GM18526 (cell line): Measurements from ENCODE around the gene CACNA2D1.

Experiments used
- POLR2A ChIP-seq: IDR thresholded peaks from 3 replicates; pipeline ENCODE4 v1.6.1; 2011; ENCODE audit not compliant: insufficient read length; ENCODE audit errors: extremely low read depth

The CACNA2D1 gene

DNA sequence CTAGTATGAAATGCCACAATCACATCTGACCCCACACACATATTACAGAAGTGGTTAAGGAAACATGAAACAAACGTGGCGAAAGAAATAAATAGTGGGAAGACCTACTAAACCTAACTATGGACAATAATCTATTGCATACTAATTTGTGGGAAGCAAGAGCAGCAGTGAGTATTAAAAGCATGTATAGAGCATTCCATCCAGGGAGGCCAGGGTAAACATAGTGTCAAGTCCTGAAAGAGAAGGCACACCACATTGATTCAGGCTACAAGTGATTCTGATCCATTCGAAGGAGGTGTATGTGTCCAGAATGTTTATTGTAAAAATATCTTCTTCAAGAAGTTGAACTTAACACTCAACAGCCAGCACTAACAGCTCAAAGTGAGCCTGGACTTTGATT, 29.2 kb downstream of the CACNA2D1 start:
- TF ChIP-seq POLR2A: no peak

DNA sequence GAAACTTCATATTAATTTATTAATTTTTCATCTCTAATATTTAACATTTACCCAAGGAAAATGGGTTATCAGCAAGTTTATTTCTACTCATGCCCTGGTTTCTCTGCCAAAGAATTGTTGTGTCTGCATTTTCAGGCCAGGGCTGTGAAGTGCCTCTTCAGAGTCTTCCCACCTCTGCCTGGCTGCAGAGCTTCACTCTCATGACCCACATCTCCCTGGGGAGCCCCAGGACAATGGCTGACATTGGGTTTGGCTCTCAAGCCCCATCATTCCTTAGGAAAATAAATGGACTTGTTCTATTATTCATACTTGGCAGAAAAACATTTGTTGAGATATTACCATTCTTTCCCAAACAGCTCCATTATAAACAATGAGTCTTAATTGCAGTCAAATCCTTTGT, 30.3 kb downstream of the CACNA2D1 start:
- TF ChIP-seq POLR2A: no peak

DNA sequence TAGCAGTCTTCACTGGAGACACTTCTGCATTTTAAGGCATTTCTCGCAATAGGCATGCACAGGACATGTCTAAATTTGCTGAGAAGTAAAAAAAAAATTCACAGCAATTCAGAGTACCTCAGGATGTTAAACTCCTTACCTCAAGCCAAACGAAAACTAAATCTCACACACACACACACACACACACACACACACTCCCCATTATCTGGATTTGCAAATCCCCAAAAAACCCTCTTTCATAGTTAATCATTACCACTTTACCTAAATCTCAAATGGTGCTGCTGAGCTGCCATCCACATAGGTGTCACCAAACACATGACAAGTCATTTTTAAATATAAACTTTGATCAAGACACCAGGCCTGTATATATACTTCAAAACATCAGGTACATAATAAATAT, 31.8 kb downstream of the CACNA2D1 start:
- no peak for TF ChIP-seq POLR2A

DNA sequence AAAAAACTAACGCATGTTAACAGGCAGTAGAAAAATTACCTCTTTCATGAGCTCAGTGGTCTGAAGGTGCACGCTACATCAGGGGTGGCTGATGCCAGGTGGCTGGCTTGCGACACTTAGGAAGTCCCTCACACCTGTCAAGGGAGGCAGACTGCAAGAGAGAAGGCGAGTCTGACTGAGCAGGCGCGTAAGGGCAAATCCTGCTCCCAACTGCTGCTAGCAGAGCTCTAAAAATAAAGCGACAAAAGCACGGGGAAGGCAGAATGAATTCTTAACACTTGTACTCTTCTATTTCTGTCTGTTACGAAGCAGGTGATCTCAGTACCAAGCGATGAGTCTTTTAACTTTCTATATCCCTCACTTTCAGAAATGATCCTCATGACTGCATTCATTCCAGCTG, 33.1 kb downstream of the CACNA2D1 start:
- no peak for TF ChIP-seq POLR2A

DNA sequence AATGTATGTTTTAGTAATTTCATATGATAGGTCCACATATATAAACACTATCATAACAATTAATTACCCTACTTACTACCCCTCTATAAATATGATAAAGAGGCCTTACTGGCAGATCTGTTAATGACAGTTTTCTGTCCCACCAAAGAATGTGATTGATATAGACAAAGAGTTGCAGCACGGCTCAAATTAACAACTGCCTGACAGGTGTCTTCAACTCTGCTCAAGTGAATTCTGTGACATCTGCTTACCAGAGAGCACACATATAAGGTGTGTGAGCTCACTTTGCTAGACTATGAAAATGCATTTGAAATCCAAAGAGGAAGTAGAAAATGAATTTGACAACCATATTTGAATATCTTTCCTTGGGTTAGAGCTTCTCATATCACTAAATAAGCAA, 36.6 kb downstream of the CACNA2D1 start:
- no peak for TF ChIP-seq POLR2A

DNA sequence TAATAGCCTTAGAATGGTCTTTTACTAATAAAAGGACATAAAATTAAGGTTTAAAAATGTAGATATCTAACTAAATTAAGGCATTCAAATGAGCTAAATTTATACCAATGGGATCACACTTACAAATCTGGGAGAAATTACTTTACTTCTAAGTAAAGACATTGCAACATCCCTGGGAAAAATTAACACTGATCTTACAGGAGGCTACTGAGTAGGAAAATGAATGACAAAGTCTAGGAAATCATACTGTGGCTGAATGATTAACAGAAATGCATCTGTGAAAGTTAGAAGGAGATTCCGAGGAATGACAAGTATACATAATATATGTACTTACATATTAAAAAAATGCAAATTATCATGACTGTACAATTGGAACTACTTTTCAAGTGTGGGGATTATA, 38.3 kb downstream of the CACNA2D1 start:
- TF ChIP-seq POLR2A: no peak

DNA sequence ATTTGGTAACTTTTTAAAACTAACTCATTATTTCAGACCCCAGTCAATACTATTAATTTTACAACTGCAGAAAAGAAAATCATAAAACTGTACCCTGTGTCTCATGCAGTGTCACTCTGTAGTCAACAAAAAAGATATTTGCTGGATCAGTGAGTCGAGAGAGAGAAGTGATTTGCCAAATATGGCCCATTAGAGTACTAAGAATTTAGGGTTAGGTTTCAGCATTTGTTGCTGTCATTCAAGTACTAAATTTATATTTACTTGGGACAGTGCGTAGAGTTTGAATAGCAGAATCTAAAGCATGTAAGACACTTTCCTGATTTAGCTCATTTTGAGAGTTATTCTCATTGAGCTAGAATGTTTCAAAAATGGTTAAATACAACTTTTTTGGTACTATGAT, 38.9 kb downstream of the CACNA2D1 start:
- TF ChIP-seq POLR2A: no peak

DNA sequence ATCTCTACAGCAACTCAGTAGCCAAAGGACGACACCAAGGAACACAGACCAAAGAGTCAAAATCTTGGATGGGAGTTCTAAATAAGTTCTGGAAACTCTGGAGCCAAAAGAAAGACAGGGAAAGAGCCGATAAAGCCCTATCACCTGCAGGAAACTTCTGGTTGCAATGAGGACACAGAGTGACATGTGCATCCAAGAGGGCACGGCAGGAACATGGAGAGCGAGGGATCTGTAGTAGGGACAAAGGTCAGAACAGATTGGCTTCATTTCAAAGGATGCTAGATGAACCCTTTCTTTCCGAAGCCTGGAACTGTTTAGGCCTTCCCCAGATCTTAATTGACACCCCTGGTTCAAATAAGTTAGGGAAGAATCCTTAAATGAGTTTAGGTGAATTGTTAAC, 39.5 kb downstream of the CACNA2D1 start:
- TF ChIP-seq POLR2A: no peak

DNA sequence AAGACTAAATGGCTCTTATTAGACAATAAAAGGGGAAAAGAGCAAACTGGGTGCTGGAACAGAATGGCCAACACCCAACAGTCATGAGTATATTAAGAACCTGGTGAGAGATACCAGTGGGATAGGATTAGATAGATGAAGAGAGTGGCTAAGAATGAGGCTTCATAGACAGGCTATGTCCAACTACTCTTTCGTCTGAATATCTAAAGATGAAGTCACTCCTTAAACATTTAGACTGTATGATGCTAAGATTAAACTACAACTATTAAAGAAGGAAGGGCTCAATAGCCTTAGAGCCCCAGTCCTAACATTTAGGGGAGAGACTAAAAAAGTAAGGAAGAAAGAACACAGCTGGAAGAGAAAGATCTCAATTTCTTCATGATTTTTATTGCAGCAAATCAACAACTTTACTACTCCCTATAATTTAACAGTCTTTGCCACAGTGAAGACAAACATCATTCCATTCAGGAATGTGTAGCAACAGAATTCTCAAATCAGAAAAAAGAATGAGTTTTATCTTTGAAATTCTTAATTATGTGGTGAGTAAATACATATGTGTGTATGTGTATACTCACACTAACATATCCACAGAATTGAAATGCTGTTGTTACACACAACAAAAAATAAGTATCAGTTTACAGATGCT, 45.6 kb downstream of the CACNA2D1 start:
- TF ChIP-seq POLR2A: no peak

DNA sequence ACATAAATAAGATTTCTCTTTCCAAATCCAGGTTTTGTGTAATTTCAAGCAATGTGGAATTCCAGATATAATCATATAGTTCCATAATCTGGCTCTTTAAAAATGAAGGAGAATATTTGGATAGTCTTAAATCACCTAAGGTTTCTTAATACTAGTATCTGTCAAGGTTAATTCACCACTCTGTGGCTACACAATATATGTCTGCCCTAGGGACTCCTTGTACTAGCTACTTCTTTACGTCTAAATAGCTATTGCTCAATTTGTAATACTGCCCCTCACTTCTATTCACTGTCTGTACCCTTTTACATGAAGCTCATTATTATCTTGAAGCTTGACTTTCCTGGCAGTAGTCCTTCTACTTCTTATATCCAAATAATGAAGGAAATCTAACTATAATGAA, 47.2 kb downstream of the CACNA2D1 start:
- TF ChIP-seq POLR2A: no peak

DNA sequence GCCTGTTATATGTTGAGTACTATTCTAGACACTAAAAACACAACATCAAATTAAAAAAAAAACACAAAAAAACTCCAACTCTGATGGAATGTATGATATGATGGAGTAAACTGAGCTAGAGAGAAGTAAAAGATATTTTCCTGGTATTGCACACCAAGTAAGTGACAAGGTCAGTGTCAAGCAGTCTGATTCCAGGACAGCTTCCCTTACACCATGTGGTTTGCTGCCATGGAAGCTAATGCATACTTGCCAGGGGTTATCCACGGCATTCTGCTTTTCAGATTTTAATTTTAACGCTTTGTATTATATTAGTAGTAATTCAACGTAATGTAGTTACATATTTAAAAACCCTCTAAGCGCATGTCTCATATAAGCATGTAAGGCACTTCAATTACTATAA, 48.4 kb downstream of the CACNA2D1 start:
- TF ChIP-seq POLR2A: no peak

DNA sequence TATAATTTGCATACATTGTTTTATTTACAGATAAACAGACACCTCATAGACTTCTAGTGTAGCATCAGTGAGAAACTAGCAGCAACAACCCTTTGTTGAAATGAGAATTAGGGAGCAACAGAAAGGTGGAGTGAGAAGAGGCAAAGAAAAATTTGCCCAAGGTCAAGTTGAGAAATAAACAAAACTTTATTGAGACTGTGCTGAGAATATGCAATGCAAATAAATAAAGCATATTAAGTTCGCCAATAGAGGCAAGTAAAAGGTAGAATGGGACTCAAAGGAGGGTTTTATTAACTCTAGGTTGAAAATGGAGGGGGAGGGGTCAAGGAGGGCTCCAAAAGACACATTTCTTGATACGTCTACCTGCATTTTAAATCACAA, 49.7 kb downstream of the CACNA2D1 start:
- no peak for TF ChIP-seq POLR2A

DNA sequence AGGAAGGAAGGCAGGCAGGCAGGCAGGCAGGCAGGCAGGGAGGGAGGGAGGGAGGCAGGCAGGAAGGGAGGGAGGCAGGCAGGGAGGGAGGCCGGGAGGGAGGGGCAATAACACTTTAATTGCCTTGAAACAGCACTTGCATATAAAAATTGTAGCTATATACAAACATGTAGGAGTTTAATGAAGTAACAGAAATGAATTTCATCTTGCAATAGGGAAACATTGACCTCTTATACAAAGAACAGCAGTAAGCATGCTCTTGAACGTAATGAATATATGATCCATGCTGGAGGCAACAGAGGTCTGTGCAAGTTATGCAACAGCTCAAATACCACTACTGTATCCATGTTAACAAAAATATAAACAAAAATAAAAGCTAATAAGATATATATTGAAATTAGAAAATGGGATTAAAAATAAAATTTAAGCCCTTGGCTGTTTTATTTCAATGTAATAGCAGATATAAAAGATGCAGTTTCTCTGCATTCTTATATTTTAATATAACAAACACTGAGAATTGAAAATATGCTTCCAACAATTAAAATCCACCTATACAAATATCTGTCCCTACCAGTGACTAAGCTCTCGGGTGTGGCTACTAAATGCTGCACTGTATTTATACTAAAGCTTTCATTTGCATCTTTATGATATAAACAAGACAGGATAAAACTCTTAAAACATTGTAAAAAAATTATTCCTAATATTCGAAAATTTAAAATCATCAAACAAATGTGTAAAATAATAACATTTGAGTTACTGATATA, 50.3 kb downstream of the CACNA2D1 start:
- TF ChIP-seq POLR2A: no peak

DNA sequence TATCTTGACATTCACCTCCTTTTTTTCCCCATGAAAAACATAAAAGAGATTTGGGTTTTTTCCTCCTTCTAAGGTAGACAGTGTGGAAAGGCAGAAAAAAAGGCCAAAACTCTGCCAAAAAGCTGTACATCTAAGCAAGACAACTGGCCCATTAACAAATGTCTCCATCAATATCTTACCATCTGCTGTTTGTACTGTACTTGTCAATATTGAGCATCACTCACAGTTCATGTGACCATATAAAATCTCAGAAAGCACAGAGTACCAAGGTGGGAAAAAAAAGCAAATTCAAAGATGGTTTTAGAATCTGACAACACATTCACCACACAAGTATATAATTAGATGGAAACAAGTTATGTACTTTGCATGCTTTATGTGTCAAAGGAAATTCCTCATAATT, 52.6 kb downstream of the CACNA2D1 start:
- TF ChIP-seq POLR2A: no peak

DNA sequence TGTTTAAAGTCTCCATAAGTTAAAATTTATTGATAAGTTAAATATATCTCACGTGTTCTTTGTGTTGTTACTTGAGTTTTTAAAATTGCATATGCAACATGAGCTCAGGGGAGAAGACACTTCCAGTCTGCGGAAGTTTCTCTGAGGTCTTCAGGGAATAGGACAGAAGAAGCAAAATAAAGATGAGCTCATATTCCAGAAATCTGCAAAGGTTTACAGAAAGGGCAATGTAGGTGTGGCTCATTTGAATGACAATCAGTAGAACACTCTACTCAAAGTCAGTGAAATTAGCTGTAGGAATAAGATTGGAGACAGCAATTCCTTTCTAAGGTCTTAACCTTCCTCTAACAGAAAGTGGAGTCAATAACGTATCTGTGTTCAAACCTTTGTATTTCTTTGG, 53.7 kb downstream of the CACNA2D1 start:
- no peak for TF ChIP-seq POLR2A

DNA sequence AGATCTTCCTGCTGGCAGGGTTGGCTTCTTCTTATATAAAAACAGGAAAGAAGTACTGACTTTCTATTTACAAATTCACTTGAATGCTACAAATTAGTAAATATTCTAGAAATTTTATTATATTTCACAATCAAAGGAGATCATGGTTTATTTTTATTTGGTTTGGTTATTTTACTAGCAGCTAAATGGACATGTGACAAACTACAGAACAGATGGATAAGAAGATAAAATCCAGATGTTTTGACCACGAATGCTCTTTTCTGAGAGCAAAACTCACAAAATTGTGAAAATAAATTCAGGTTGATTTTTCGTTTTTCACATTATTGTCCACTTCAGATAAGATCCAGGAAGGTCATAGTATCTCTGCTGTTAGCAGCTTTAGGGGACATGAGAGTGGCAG, 55.4 kb downstream of the CACNA2D1 start:
- no peak for TF ChIP-seq POLR2A

DNA sequence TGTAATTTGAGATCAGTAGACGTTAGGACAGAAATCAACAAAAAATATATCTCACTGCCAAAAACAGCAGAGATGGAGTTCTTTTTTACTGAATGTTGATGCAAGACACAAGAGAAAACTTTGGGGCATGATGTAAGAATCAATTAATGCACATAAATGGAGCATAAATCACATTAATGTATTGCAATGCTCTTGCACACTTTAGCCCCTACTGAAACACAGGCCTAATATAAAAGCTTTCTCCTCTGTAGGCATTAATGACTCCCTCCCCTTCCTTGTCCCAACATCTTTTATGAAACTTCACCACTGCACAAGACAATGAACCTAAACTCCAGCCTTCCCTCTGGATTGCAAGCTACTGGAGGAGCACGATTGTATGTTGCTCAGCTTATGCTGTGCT, 58.8 kb downstream of the CACNA2D1 start:
- no peak for TF ChIP-seq POLR2A
